ENCODE measurements around the gene MAP1B.

Gene MAP1B

GRCh38 chr5:72255237-72255636 lies 148.0 kb downstream of the MAP1B start:
- DNase-seq = no peak

- DNase-seq = no peak
These were observed 148.4 kb downstream of the MAP1B start for GRCh38 chr5:72255670-72256069.

GRCh38 chr5:72256536-72256935 lies 149.3 kb downstream of the MAP1B start:
- DNase-seq = no peak
